Kidney tubule cell (primary cell): Measurements from ENCODE around the gene CNOT6L.
A peak's percentile ranks its signal among the peaks of the same experiment; 100 is the strongest.
"Not testable (repeated sequence)": the region's sequence is repeated elsewhere in the genome, so short reads cannot be mapped to it uniquely, and the experiment has no call there.

Experiments used
- DNase-seq: peaks from one replicate; pipeline ENCODE4 v3.0.0-alpha.2; 2018; ENCODE audit warnings: low spot score

Gene CNOT6L

GRCh38 chr4:77782102-77782835 is 36.9 kb downstream of the CNOT6L start:
- DNase-seq, result no peak

GRCh38 chr4:77780762-77781161 is 38.4 kb downstream of the CNOT6L start:
- DNase-seq, result not testable (repeated sequence)

GRCh38 chr4:77777135-77777807 is 41.9 kb downstream of the CNOT6L start:
- no peak for DNase-seq

- DNase-seq, result no peak
These were observed 42.7 kb downstream of the CNOT6L start for GRCh38 chr4:77776182-77777134.

GRCh38 chr4:77773101-77773500 is 46.1 kb downstream of the CNOT6L start:
- DNase-seq, result no peak

GRCh38 chr4:77771566-77771965 is 47.6 kb downstream of the CNOT6L start:
- DNase-seq, result no peak

GRCh38 chr4:77765720-77766119 is 53.4 kb downstream of the CNOT6L start:
- DNase-seq, result no peak

- DNase-seq, result no peak
These were observed 56.6 kb downstream of the CNOT6L start for GRCh38 chr4:77762531-77762930.

- DNase-seq, result no peak
These were observed 57.6 kb downstream of the CNOT6L start for GRCh38 chr4:77761595-77761994.

GRCh38 chr4:77758804-77759203 is 60.4 kb downstream of the CNOT6L start:
- DNase-seq, result no peak

GRCh38 chr4:77751764-77752163 is 67.4 kb downstream of the CNOT6L start:
- DNase-seq, result no peak

GRCh38 chr4:77745792-77746191 is 73.4 kb downstream of the CNOT6L start:
- DNase-seq, result no peak

GRCh38 chr4:77742054-77742453 is 77.1 kb downstream of the CNOT6L start:
- no peak for DNase-seq

GRCh38 chr4:77740480-77740879 is 78.7 kb downstream of the CNOT6L start:
- no peak for DNase-seq

- DNase-seq, result peak; percentile 87
These were observed 84.2 kb downstream of the CNOT6L start for GRCh38 chr4:77734928-77735327.

GRCh38 chr4:77731656-77732055 is 87.5 kb downstream of the CNOT6L start:
- no peak for DNase-seq

- no peak for DNase-seq
These were observed 90.7 kb downstream of the CNOT6L start for GRCh38 chr4:77728420-77728819.

GRCh38 chr4:77721073-77721472 is 98.1 kb downstream of the CNOT6L start:
- DNase-seq, result no peak

GRCh38 chr4:77718500-77718899 is 100.7 kb downstream of the CNOT6L start:
- not testable (repeated sequence) for DNase-seq

- DNase-seq, result no peak
These were observed 103.5 kb downstream of the CNOT6L start for GRCh38 chr4:77715414-77716290.

GRCh38 chr4:77714514-77714913 is 104.7 kb downstream of the CNOT6L start:
- no peak for DNase-seq

- DNase-seq, result no peak
These were observed 105.3 kb downstream of the CNOT6L start for GRCh38 chr4:77713884-77714283.
